ENCODE data around the gene NACC2. TPM values are rescaled to one million over a fixed set of nuclear protein-coding genes. Genes with fewer than 3 reads are reported as not detected.

Gene NACC2
- total RNA-seq, 1 experiment from 2014 or later = 24.8 TPM

DNA sequence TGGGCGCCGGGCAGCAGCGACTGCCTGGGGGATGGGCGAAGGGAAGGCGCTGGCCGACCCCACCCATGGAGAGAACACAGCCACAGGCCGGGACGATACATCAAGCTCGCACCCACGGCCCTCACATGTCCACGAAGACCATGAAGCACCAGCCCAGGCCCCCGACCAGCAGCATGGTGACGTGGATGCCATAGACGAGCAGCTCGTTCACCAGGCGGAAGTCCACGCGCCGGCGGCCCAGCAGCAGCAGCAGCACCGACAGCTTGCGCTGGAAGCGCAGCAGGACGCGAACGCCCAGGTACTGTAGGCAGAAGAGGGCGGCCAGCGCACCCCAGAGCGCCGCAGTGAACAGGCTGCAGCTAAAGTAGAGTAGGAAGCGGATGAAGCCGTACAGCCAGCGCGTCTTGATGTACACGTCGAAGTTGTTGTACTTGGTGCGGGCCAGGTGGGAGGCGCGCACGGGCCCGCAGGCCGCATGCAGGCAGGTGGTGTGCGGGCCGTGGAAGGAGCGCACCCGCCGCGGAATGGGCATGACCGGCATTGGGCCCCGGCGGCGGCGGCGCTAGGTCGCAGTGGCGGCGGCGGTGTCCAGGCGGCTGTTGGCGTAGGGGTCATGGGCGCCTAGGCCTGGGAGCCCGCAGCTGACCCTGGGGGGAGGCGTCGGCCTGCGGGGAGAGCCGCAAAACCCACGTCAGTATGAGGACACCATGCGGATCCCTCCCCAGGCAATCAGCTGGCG is 21.4 kb upstream of the NACC2 start:
- H3K27ac Mint-ChIP-seq (ENCODE audit: unreplicated experiment) = peak overlapping the region; percentile 20
- intact Hi-C loops (cut with micrococcal nuclease; ENCODE audit: unreplicated experiment) = no loop called here
- H3K27me3 Mint-ChIP-seq (ENCODE audit: unreplicated experiment) = no peaks in the 10 kb centered on the region
- CTCF ChIA-PET = no interaction called here
- TF ChIP-seq, protein P1, sequence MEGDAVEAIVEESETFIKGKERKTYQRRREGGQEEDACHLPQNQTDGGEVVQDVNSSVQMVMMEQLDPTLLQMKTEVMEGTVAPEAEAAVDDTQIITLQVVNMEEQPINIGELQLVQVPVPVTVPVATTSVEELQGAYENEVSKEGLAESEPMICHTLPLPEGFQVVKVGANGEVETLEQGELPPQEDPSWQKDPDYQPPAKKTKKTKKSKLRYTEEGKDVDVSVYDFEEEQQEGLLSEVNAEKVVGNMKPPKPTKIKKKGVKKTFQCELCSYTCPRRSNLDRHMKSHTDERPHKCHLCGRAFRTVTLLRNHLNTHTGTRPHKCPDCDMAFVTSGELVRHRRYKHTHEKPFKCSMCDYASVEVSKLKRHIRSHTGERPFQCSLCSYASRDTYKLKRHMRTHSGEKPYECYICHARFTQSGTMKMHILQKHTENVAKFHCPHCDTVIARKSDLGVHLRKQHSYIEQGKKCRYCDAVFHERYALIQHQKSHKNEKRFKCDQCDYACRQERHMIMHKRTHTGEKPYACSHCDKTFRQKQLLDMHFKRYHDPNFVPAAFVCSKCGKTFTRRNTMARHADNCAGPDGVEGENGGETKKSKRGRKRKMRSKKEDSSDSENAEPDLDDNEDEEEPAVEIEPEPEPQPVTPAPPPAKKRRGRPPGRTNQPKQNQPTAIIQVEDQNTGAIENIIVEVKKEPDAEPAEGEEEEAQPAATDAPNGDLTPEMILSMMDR (IDR thresholded peaks at IDR 0.05; ENCODE audit: unreplicated experiment) = no peak
- H3K9me3 Mint-ChIP-seq (ENCODE audit: low read depth, unreplicated experiment) = no peaks in the 10 kb centered on the region
- BruUV-seq (replicated peaks) = no TSS peak
- H3K4me1 Mint-ChIP-seq (ENCODE audit: low read depth, unreplicated experiment) = no peaks in the 10 kb centered on the region
- H3K36me3 Mint-ChIP-seq (ENCODE audit: insufficient read depth, unreplicated experiment) = peaks cover 18% of the 10 kb centered on the region
- DNase-seq = no peak
- peak overlapping the region; percentile 74 for H3K4me3 Mint-ChIP-seq (ENCODE audit: low read depth, unreplicated experiment)

DNA sequence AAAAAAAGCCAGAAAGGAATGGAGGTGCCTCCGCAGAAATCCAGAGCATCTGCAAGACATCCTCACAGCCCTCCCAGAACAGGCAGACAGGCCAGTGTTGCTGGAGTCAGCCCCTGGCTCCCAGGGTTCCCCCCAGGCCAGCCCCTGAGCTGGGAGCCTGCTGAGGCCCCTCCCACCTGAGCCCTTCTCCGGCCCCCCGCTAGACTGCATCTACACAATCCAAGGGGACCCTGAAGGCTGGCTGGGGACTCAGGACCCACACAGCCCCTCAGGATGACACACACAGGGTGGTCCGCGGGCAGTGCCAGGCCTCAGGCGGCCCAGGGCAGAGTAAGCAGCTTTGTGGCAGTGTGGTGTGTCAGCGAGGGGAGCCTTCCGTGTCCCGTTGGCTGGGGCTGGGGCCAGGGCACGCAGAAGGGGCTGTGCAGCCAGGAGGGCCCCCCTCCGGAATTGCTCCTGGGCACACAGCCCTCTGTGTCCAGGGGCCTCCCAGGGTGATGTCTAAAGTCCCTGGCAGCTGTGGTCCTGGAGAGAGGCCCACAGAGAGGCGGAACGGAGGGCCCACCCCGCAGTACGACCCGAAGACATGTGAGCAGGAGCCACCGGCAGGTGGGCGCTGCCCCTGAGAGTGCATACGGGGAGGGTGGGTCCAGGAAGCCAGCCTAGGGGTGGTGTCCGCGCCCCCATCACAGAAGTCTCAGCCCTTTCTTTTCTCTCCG is 20.7 kb upstream of the NACC2 start:
- BruUV-seq (replicated peaks) = no TSS peak
- H3K27ac Mint-ChIP-seq (ENCODE audit: unreplicated experiment) = no peak overlapping the region
- no peaks in the 10 kb centered on the region for H3K27me3 Mint-ChIP-seq (ENCODE audit: unreplicated experiment)
- peaks cover 18% of the 10 kb centered on the region for H3K36me3 Mint-ChIP-seq (ENCODE audit: insufficient read depth, unreplicated experiment)
- H3K4me1 Mint-ChIP-seq (ENCODE audit: low read depth, unreplicated experiment) = no peaks in the 10 kb centered on the region
- CTCF ChIA-PET = no interaction called here
- intact Hi-C loops (cut with micrococcal nuclease; ENCODE audit: unreplicated experiment) = no loop called here
- no peaks in the 10 kb centered on the region for H3K9me3 Mint-ChIP-seq (ENCODE audit: low read depth, unreplicated experiment)
- TF ChIP-seq, protein P1 (IDR thresholded peaks at IDR 0.05; ENCODE audit: unreplicated experiment) = no peak
- no peak for DNase-seq
- H3K4me3 Mint-ChIP-seq (ENCODE audit: low read depth, unreplicated experiment) = no peak overlapping the region

DNA sequence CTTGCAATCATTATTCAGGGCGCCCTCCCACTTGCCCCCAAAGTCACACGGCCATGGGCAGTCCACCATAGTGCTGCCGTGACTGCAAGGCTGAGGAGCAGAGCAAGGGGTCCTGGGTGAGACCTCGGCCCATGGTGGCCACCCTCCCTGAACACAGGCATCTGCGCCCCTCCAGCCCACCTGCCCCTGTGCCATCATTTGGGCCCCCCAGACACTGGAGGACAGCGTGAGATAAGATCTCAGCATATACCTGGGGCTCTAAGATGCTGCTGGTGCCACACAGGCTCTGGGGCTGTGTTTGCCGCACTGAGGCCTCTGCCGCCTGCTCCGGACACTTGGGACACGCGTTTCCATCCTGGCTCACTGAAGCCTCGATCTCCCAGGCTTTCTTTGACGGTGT is 20.1 kb upstream of the NACC2 start:
- H3K4me3 Mint-ChIP-seq (ENCODE audit: low read depth, unreplicated experiment) = no peak overlapping the region
- no peaks in the 10 kb centered on the region for H3K4me1 Mint-ChIP-seq (ENCODE audit: low read depth, unreplicated experiment)
- no peaks in the 10 kb centered on the region for H3K27me3 Mint-ChIP-seq (ENCODE audit: unreplicated experiment)
- no peak overlapping the region for H3K27ac Mint-ChIP-seq (ENCODE audit: unreplicated experiment)
- DNase-seq = no peak
- peaks cover 18% of the 10 kb centered on the region for H3K36me3 Mint-ChIP-seq (ENCODE audit: insufficient read depth, unreplicated experiment)
- BruUV-seq (replicated peaks) = no TSS peak
- TF ChIP-seq, protein P1 (IDR thresholded peaks at IDR 0.05; ENCODE audit: unreplicated experiment) = no peak
- intact Hi-C loops (cut with micrococcal nuclease; ENCODE audit: unreplicated experiment) = no loop called here
- H3K9me3 Mint-ChIP-seq (ENCODE audit: low read depth, unreplicated experiment) = no peaks in the 10 kb centered on the region
- CTCF ChIA-PET = no interaction called here

DNA sequence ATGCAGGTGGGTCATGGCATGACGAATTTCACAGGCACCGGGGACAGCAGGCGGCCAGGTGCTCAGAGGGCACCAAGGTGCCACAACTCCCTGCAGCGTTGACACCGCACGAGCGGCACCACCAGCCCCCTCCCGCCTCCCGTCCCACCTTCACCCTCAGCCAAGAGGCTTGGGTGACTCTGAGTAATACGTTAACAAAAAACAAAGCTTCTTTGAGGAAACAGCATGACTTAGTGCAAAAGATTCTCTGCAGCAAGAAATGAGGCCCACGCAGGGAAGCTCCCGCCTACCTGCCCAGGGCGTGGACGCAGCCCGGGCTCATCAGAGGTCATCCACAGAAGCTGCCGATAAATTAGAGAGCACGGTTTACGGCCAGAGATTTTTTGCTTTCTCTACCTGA is 19.5 kb upstream of the NACC2 start:
- TF ChIP-seq, protein P1 (IDR thresholded peaks at IDR 0.05; ENCODE audit: unreplicated experiment) = no peak
- DNase-seq = no peak
- H3K36me3 Mint-ChIP-seq (ENCODE audit: insufficient read depth, unreplicated experiment) = peaks cover 18% of the 10 kb centered on the region
- no peaks in the 10 kb centered on the region for H3K27me3 Mint-ChIP-seq (ENCODE audit: unreplicated experiment)
- BruUV-seq (replicated peaks) = TSS peak; percentile 49
- H3K4me3 Mint-ChIP-seq (ENCODE audit: low read depth, unreplicated experiment) = no peak overlapping the region
- no peak overlapping the region for H3K27ac Mint-ChIP-seq (ENCODE audit: unreplicated experiment)
- intact Hi-C loops (cut with micrococcal nuclease; ENCODE audit: unreplicated experiment) = no loop called here
- CTCF ChIA-PET = no interaction called here
- no peaks in the 10 kb centered on the region for H3K4me1 Mint-ChIP-seq (ENCODE audit: low read depth, unreplicated experiment)
- no peaks in the 10 kb centered on the region for H3K9me3 Mint-ChIP-seq (ENCODE audit: low read depth, unreplicated experiment)

All from Calu3 (cell line).